ENCODE data around the gene COQ4. TPM values are rescaled to one million over a fixed set of nuclear protein-coding genes. Genes with fewer than 3 reads are reported as not detected.
A peak's percentile ranks its signal among the peaks of the same experiment; 100 is the strongest.

COQ4 gene
- total and polyA plus RNA-seq, 2 of the 8 experiments (the other 6 are each of a cell fraction or from before 2014, with no cell fraction given) = 32.3 to 58.8 TPM

- no peak overlapping the region for H3K4me2 ChIP-seq (ENCODE audit: insufficient read depth in 1 of 2, low read depth in 2 of 2, low read length in 2 of 2)
- H3K23me2 ChIP-seq (ENCODE audit: low read depth, low read length) = peaks cover 7% of the 10 kb centered on the region
- no peak overlapping the region for H2AFZ ChIP-seq (ENCODE audit: low read length)
- peaks cover 0 to 11% (median 1%) of the 10 kb centered on the region in 4 experiments; a peak in 4 of 8 replicates for H3K36me3 ChIP-seq (ENCODE audit: control insufficient read depth in 2 of 4, insufficient read depth in 4 of 4, low read length in 3 of 4)
- H3K56ac ChIP-seq (replicated peaks; ENCODE audit: insufficient read length, low read depth, low read length) = no peak overlapping the region
- no peak overlapping the region for H3K14ac ChIP-seq (ENCODE audit: insufficient read length)
- H4K20me1 ChIP-seq (replicated peaks in 1 of 2; ENCODE audit: control insufficient read depth in 1 of 2, insufficient read depth in 2 of 2, low read length in 2 of 2) = peaks cover 1 to 3% of the 10 kb centered on the region in 2 experiments
- H3K79me2 ChIP-seq (ENCODE audit: control insufficient read depth in 1 of 2, insufficient read depth in 2 of 2, low read length in 2 of 2) = peaks cover 0 to 25% of the 10 kb centered on the region in 2 experiments; a peak in 2 of 4 replicates
- TF ChIP-seq MAFK (IDR thresholded peaks at IDR 0.05; ENCODE audit: low read depth, low read length) (no peak), CHD1 (IDR thresholded peaks at IDR 0.05; ENCODE audit: low read depth, low read length) (no peak), BACH1 (IDR thresholded peaks at IDR 0.05; ENCODE audit: low read length) (no peak), JUN (IDR thresholded peaks at IDR 0.05; ENCODE audit: low read depth, low read length) (no peak), ATF3 (IDR thresholded peaks at IDR 0.05; ENCODE audit: insufficient read depth, low read depth, low read length) (no peak), HDAC2 (IDR thresholded peaks at IDR 0.05; ENCODE audit: borderline replicate concordance in 1 of 2, low read depth in 2 of 2, low read length in 2 of 2) (no peak), RBBP5 (IDR thresholded peaks at IDR 0.05; ENCODE audit: borderline replicate concordance, low read depth, low read length) (no peak), ATF2 (IDR thresholded peaks at IDR 0.05; ENCODE audit: low read length) (no peak), KDM5A (IDR thresholded peaks at IDR 0.05; ENCODE audit: low read length) (no peak), CREB1 (IDR thresholded peaks at IDR 0.05) (no peak)
- TF ChIP-seq, protein P1, sequence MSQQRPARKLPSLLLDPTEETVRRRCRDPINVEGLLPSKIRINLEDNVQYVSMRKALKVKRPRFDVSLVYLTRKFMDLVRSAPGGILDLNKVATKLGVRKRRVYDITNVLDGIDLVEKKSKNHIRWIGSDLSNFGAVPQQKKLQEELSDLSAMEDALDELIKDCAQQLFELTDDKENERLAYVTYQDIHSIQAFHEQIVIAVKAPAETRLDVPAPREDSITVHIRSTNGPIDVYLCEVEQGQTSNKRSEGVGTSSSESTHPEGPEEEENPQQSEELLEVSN (IDR thresholded peaks at IDR 0.05) = no peak
- DNase-seq (ENCODE audit: low read depth in 1 of 2, low spot score in 2 of 2) (no peak), FAIRE-seq (no peak)
- no peak overlapping the region for H3K23ac ChIP-seq (ENCODE audit: insufficient read length)
- H2BK120ac ChIP-seq (replicated peaks; ENCODE audit: low read depth, low read length) = no peak overlapping the region
- no peak overlapping the region for H4K5ac ChIP-seq (ENCODE audit: insufficient read length, low read depth, low read length)
- no peaks in the 10 kb centered on the region for H3K27me3 ChIP-seq (replicated peaks in 1 of 4; ENCODE audit: control insufficient read depth in 3 of 4, extremely low read depth in 1 of 4, insufficient read depth in 3 of 4, low read length in 3 of 4)
- 97% methylated on average over 13 of the region's 13 CpGs; no CpG with 5 or more reads in 1 of the 2 experiments for WGBS, 2 experiments (ENCODE audit: extremely low coverage in 1 of 2, insufficient coverage in 1 of 2, insufficient read length in 1 of 2, insufficient replicate concordance in 2 of 2, low coverage in 1 of 2, low lambda C conversion rate in 2 of 2, missing lambda C conversion rate in 1 of 2)
- H3K9ac ChIP-seq (replicated peaks in 1 of 4; ENCODE audit: extremely low read depth in 1 of 4, low read depth in 3 of 4, low read length in 3 of 4) = no peak overlapping the region
- no peak overlapping the region for H2BK12ac ChIP-seq (ENCODE audit: low read depth, low read length)
- no peaks in the 10 kb centered on the region for H3K9me3 ChIP-seq (ENCODE audit: insufficient read depth in 2 of 2, low read depth in 1 of 2, low read length in 1 of 2)
- no peak overlapping the region for H4K91ac ChIP-seq (replicated peaks; ENCODE audit: insufficient read length, low read length)
- no peak overlapping the region for H3K27ac ChIP-seq (ENCODE audit: low read depth, low read length)
- no peak overlapping the region for H3K18ac ChIP-seq (ENCODE audit: extremely low read depth, low read length)
- H2BK5ac ChIP-seq (ENCODE audit: low read depth, low read length) = no peak overlapping the region
- no peak overlapping the region for H3K4ac ChIP-seq (replicated peaks; ENCODE audit: insufficient read length, low read depth, low read length)
- no peak overlapping the region for H2AK5ac ChIP-seq (ENCODE audit: low read depth, low read length)
- ChIA-PET CTCF (ENCODE audit: partially characterized antibody) (interaction anchor here (1.1 to 2.9 kb wide), 9 partner anchors 10 to 142 kb away, joined by 3 to 12 read pairs (median 4); no protein-coding TSS in a partner anchor), POLR2A (ENCODE audit: partially characterized antibody) (interaction anchor here (1.1 to 3.1 kb wide), 2 partner anchors 11 to 22 kb away, joined by 3 to 10 read pairs; no protein-coding TSS in a partner anchor)
- H2BK20ac ChIP-seq (ENCODE audit: low read length) = no peak overlapping the region
- peak overlapping the region; percentile 38; the same call in 1 of the 2 replicates for H4K8ac ChIP-seq (ENCODE audit: extremely low read depth, insufficient read depth, low read length)
- H2BK15ac ChIP-seq (ENCODE audit: low read length) = no peak overlapping the region
- no peak overlapping the region for H3K4me3 ChIP-seq (ENCODE audit: extremely low read depth in 1 of 4, insufficient read depth in 2 of 4, low read depth in 3 of 4, low read length in 4 of 4)
- H3K4me1 ChIP-seq (replicated peaks in 1 of 4; ENCODE audit: control insufficient read depth in 3 of 4, insufficient read depth in 4 of 4, low read length in 3 of 4) = no peaks in the 10 kb centered on the region; a peak in 3 of 7 replicates
- H3K79me1 ChIP-seq (ENCODE audit: low read depth, low read length) = peaks cover 8% of the 10 kb centered on the region; the same call in 1 of the 2 replicates
These were observed 3.0 kb downstream of the COQ4 start for GRCh38 chr9:128325629-128326028.
